DND-41 (cell line): ENCODE results near the gene GTF2IRD1.

Experiments
- ATAC-seq: fragments of 200-7000 bp; cut with Tn5 transposase; 3 replicates; pipeline ENCODE4 v1.9.1; 2021; ENCODE audit warnings: low read depth; ENCODE audit not compliant: insufficient read depth
- DNase-seq: peaks from one replicate; pipeline ENCODE4 v3.0.0-alpha.2; 2020
- H2AFZ ChIP-seq: 2 replicates; pipeline ENCODE4 v1.6.0; 2012; ENCODE audit warnings: low read depth, low read length
- H3K27ac ChIP-seq: 2 replicates; pipeline ENCODE4 v1.5.1; 2012; ENCODE audit warnings: low read length, inconsistent platforms
- H3K27me3 ChIP-seq: fragments of 200-600 bp; sonication (generic); 2 replicates; pipeline ENCODE4 v1.6.0; 2012; ENCODE audit warnings: low read length, mild to moderate bottlenecking, inconsistent platforms; ENCODE audit not compliant: insufficient read depth, poor library complexity
- H3K36me3 ChIP-seq: 2 replicates; pipeline ENCODE4 v1.5.1; 2012; ENCODE audit warnings: low read length, inconsistent platforms; ENCODE audit not compliant: insufficient read depth
- H3K4me1 ChIP-seq: 2 replicates; pipeline ENCODE4 v1.5.1; 2012; ENCODE audit warnings: mild to moderate bottlenecking, low read length; ENCODE audit not compliant: insufficient read depth
- H3K4me2 ChIP-seq: 2 replicates; pipeline ENCODE4 v1.6.0; 2012; ENCODE audit warnings: mild to moderate bottlenecking, moderate library complexity, low read length, inconsistent platforms; ENCODE audit not compliant: insufficient read depth
- H3K4me3 ChIP-seq, 2 experiments: fragments of 200-600 bp in 1 of 2; shearing (Covaris generic) in 1 of 2; 2 replicates each; pipeline ENCODE4 v1.5.1; 2012 to 2016; ENCODE audit warnings: inconsistent platforms in 2 of 2, low read length in 2 of 2, mild to moderate bottlenecking in 2 of 2, low read depth in 1 of 2, moderate library complexity in 1 of 2
- H3K79me2 ChIP-seq: 2 replicates; pipeline ENCODE4 v1.6.0; 2012; ENCODE audit warnings: low read length, inconsistent platforms; ENCODE audit not compliant: insufficient read depth
- H3K9ac ChIP-seq: 2 replicates; pipeline ENCODE4 v1.6.0; 2012; ENCODE audit warnings: low read depth, mild to moderate bottlenecking, inconsistent platforms, low read length, moderate library complexity
- H3K9me3 ChIP-seq: 2 replicates; pipeline ENCODE4 v1.5.1; 2012; ENCODE audit warnings: low read length, moderate library complexity, mild to moderate bottlenecking, inconsistent platforms; ENCODE audit not compliant: insufficient read depth, severe bottlenecking
- H4K20me1 ChIP-seq: 2 replicates; pipeline ENCODE4 v1.6.0; 2012; ENCODE audit warnings: low read length; ENCODE audit not compliant: insufficient read depth
- EZH2 ChIP-seq: IDR thresholded peaks from 3 replicates; pipeline ENCODE4 v1.6.1; 2012; ENCODE audit warnings: borderline replicate concordance, low read depth, mild to moderate bottlenecking, moderate library complexity, low read length, inconsistent platforms; ENCODE audit not compliant: severe bottlenecking
- TF ChIP-seq, protein P1 (sequence below): IDR thresholded peaks from 2 replicates; pipeline ENCODE4 v1.5.1; 2012; ENCODE audit warnings: borderline replicate concordance, low read length, moderate library complexity, mild to moderate bottlenecking; ENCODE audit not compliant: poor library complexity, severe bottlenecking; ENCODE audit errors: extremely low read depth

GTF2IRD1 gene

DNA sequence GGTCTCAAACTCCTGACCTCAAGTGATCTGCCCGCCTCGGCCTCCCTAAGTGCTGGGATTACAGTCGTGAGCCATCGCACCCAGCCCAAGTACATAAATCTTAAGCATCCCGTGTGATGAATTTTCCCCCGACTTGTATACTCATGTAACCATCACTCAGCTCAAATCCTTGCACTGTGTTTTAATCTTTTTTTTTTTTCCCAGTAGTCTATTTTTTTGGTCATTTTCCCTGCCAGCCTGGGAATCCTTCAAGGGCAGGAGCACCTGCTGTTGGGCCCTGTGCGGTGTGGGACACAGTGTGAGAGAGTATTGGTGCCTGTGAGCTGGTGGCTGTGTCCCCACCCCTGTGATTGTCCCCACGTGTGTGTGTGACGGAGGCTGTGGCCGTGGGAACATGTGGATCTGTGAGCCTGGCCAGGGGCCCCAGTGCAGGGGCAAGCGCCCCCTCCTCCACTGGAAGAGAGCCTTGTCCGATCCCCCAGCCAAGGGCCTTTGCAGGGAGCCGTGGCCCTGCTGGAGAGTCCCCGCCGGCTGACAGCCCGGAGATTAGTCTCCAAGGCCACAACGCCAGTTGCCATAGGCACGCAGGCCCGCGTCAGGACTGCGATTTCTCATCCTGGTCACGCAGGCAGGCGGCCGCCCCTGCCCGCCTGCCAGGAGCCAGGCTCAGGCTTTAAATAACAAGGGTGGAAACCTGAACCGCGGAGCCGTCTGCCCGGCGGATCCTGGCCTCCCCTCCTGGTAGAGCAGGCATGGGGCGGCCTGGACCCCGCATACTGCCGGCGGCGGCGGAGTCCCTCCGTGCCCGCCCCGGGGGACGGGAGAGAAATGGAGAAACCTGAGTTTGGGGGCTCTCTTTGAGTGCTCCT, 26.5 kb downstream of the GTF2IRD1 start:
- no peak overlapping the region for H3K9ac ChIP-seq
- no peak overlapping the region for H3K4me2 ChIP-seq
- TF ChIP-seq, protein P1, sequence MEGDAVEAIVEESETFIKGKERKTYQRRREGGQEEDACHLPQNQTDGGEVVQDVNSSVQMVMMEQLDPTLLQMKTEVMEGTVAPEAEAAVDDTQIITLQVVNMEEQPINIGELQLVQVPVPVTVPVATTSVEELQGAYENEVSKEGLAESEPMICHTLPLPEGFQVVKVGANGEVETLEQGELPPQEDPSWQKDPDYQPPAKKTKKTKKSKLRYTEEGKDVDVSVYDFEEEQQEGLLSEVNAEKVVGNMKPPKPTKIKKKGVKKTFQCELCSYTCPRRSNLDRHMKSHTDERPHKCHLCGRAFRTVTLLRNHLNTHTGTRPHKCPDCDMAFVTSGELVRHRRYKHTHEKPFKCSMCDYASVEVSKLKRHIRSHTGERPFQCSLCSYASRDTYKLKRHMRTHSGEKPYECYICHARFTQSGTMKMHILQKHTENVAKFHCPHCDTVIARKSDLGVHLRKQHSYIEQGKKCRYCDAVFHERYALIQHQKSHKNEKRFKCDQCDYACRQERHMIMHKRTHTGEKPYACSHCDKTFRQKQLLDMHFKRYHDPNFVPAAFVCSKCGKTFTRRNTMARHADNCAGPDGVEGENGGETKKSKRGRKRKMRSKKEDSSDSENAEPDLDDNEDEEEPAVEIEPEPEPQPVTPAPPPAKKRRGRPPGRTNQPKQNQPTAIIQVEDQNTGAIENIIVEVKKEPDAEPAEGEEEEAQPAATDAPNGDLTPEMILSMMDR = no peak
- no peak for TF ChIP-seq EZH2
- ATAC-seq (no peak), DNase-seq (no peak)
- no peak overlapping the region for H2AFZ ChIP-seq
- no peaks in the 10 kb centered on the region for H3K4me1 ChIP-seq
- H3K27ac ChIP-seq = no peak overlapping the region
- peaks cover 34% of the 10 kb centered on the region for H3K79me2 ChIP-seq
- no peaks in the 10 kb centered on the region for H3K9me3 ChIP-seq
- H3K4me3 ChIP-seq = no peak overlapping the region
- no peaks in the 10 kb centered on the region for H3K27me3 ChIP-seq
- no peaks in the 10 kb centered on the region for H3K36me3 ChIP-seq
- H4K20me1 ChIP-seq = peaks cover 11% of the 10 kb centered on the region

DNA sequence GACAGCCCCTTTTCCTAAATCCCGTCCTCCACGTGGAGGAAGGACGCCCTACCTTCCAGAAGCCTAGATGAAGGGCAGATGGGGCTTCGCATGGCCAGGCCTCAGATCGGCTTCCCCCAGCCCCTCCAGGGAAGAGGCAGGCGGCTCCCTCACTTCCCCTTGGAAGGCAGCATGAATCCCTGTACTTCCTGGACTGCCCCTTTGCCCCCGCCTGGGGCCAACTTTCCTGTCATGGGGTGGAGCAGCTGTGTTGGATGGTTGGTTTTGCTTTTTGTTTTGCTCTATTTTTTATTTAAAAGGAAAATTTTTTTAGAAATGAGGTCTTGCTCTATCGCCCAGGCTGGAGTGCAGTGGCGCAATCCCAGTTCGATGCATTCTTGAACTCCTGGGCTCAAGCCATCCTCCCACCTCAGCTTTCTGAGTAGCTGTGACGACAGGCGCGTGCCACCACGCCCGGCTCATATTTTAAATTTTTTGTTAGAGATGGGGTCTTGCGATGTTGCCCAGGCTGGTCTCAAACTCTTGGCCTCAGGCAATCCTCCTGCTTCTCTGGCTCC, 27.2 kb downstream of the GTF2IRD1 start:
- peaks cover 6% of the 10 kb centered on the region for H4K20me1 ChIP-seq
- no peak overlapping the region for H2AFZ ChIP-seq
- no peak overlapping the region for H3K4me2 ChIP-seq
- H3K79me2 ChIP-seq = peaks cover 34% of the 10 kb centered on the region
- ATAC-seq (no peak), DNase-seq (no peak)
- TF ChIP-seq EZH2 = no peak
- TF ChIP-seq, protein P1 = no peak
- H3K4me3 ChIP-seq = no peak overlapping the region
- H3K4me1 ChIP-seq = no peaks in the 10 kb centered on the region
- H3K27ac ChIP-seq = no peak overlapping the region
- no peak overlapping the region for H3K9ac ChIP-seq
- H3K36me3 ChIP-seq = no peaks in the 10 kb centered on the region
- no peaks in the 10 kb centered on the region for H3K9me3 ChIP-seq
- no peaks in the 10 kb centered on the region for H3K27me3 ChIP-seq

DNA sequence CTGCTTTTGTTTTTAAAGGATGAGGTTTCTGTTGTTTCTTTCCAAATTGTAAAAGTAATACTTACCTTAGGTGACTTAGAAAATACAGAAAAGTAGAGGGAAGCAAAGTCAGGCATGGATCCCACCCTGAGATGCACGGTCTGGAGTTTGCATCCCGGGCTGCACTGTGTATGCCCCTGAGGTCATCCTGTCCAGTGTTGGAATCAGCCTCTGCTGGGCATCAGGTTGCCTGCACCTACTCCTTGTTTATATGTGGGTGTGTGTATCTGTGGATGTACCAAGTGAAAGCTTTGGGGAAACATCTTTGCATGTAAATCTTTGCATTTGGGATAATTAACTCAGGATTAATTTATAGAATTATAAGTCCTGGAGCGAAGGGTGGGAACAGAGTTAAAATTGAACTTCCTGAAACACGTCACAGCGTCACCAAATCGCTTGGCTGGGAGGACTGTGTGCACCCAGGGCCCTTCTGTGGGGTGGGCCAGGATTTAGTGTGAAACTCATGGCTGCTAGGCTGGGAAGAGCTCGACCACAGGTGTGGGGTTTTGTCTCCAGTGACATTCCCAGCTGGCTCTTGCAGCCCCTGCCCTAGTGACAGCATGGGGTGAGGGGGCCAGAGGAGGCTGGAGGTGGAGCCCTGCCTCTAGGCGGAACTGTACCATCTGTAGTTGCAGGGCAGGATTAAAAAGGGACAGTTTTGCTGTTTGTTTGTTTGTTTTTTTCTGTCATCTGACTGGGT, 27.9 kb downstream of the GTF2IRD1 start:
- H3K9me3 ChIP-seq = no peaks in the 10 kb centered on the region
- TF ChIP-seq, protein P1 = no peak
- TF ChIP-seq EZH2 = no peak
- no peaks in the 10 kb centered on the region for H3K36me3 ChIP-seq
- no peak overlapping the region for H3K4me3 ChIP-seq
- no peak overlapping the region for H3K27ac ChIP-seq
- peaks cover 34% of the 10 kb centered on the region for H3K79me2 ChIP-seq
- no peak overlapping the region for H3K9ac ChIP-seq
- ATAC-seq (no peak), DNase-seq (no peak)
- H3K4me1 ChIP-seq = no peaks in the 10 kb centered on the region
- H3K4me2 ChIP-seq = no peak overlapping the region
- peaks cover 5% of the 10 kb centered on the region for H4K20me1 ChIP-seq
- no peak overlapping the region for H2AFZ ChIP-seq
- H3K27me3 ChIP-seq = no peaks in the 10 kb centered on the region
